CD14-positive monocyte (primary cell): ENCODE measurements around the gene TACC3. TPM values are rescaled to one million over a fixed set of nuclear protein-coding genes. Genes with fewer than 3 reads are reported as not detected.

Source experiments
- DNase-seq, 3 donors: peaks; one replicate each; pipeline ENCODE4 v3.0.0-alpha.2; 2011 to 2022
- H2AFZ ChIP-seq: 2 replicates; pipeline ENCODE4 v1.6.0; 2012; ENCODE audit warnings: mild to moderate bottlenecking, low read depth, low read length, inconsistent platforms; ENCODE audit not compliant: insufficient read depth, poor library complexity, severe bottlenecking
- H3K27ac ChIP-seq, 2 donors: 1 replicate in 1 of 2; 2 replicates in 1 of 2; pipeline ENCODE4 v1.5.1; 2012 to 2013; ENCODE audit warnings: low read length in 2 of 2, control low read depth in 1 of 2, inconsistent platforms in 1 of 2, low read depth in 1 of 2, mild to moderate bottlenecking in 1 of 2
- H3K27me3 ChIP-seq, 2 donors: one replicate each; pipeline versions ENCODE4 v1.6.0 to v1.6.1; 2011 to 2013; ENCODE audit warnings: low read length in 2 of 2; ENCODE audit not compliant: control insufficient read depth in 2 of 2, insufficient read depth in 2 of 2
- H3K36me3 ChIP-seq, 2 donors: replicated peaks in 1 of 2; 1 replicate in 1 of 2; 2 replicates in 1 of 2; pipeline versions ENCODE4 v1.5.1 to v1.6.1; 2012 to 2013; ENCODE audit warnings: low read length in 2 of 2, control low read depth in 1 of 2, inconsistent platforms in 1 of 2, mild to moderate bottlenecking in 1 of 2; ENCODE audit not compliant: insufficient read depth in 2 of 2, control insufficient read depth in 1 of 2
- H3K4me1 ChIP-seq, 2 donors: 1 replicate in 1 of 2; 2 replicates in 1 of 2; pipeline versions ENCODE4 v1.5.1 to v1.6.1; 2012 to 2013; ENCODE audit warnings: low read length in 2 of 2, control low read depth in 1 of 2, inconsistent platforms in 1 of 2, mild to moderate bottlenecking in 1 of 2, moderate library complexity in 1 of 2; ENCODE audit not compliant: insufficient read depth in 2 of 2, control insufficient read depth in 1 of 2
- H3K4me2 ChIP-seq: replicated peaks from 2 replicates; pipeline ENCODE3; 2012; ENCODE audit warnings: low read length, moderate library complexity, mild to moderate bottlenecking; ENCODE audit not compliant: poor library complexity, severe bottlenecking; ENCODE audit errors: extremely low read depth
- H3K4me3 ChIP-seq, 3 experiments: fragments of 200-600 bp in 1 of 3; sonication (generic) in 1 of 3; replicated peaks in 1 of 3; 1 replicate in 2 of 3; 2 replicates in 1 of 3; pipeline ENCODE4 v1.5.1; 2011 to 2013; ENCODE audit warnings: low read length in 3 of 3, mild to moderate bottlenecking in 3 of 3, control low read depth in 2 of 3, low read depth in 2 of 3, inconsistent platforms in 1 of 3, moderate library complexity in 1 of 3
- H3K79me2 ChIP-seq: 2 replicates; pipeline ENCODE4 v1.6.0; 2012; ENCODE audit warnings: mild to moderate bottlenecking, control low read depth, inconsistent platforms, low read length, moderate library complexity; ENCODE audit not compliant: insufficient read depth
- H3K9ac ChIP-seq: 2 replicates; pipeline ENCODE4 v1.6.0; 2017; ENCODE audit warnings: low read length, mild to moderate bottlenecking; ENCODE audit not compliant: insufficient read depth, poor library complexity, severe bottlenecking
- H3K9me3 ChIP-seq, 2 donors: replicated peaks in 1 of 2; 1 replicate in 1 of 2; 2 replicates in 1 of 2; pipeline versions ENCODE4 v1.5.1 to v1.6.1; 2012 to 2013; ENCODE audit warnings: low read length in 2 of 2, control low read depth in 1 of 2; ENCODE audit not compliant: control insufficient read depth in 1 of 2, insufficient read depth in 1 of 2
- H4K20me1 ChIP-seq: 2 replicates; pipeline ENCODE4 v1.6.0; 2012; ENCODE audit warnings: mild to moderate bottlenecking, low read length, control low read depth, moderate library complexity; ENCODE audit not compliant: insufficient read depth
- H3K27ac Mint-ChIP-seq, 7 donors: one replicate each; pipeline ENCODE4 v1.8.0; 2020; ENCODE audit warnings: mild to moderate bottlenecking in 7 of 7, mixed read lengths in 7 of 7, moderate library complexity in 6 of 7, inconsistent platforms in 2 of 7
- H3K27me3 Mint-ChIP-seq, 3 donors: one replicate each; pipeline ENCODE4 v1.8.0; 2021 to 2022; ENCODE audit warnings: low read depth in 3 of 3, mild to moderate bottlenecking in 3 of 3, mixed read lengths in 3 of 3, moderate library complexity in 3 of 3, inconsistent platforms in 1 of 3
- H3K36me3 Mint-ChIP-seq, 2 donors: one replicate each; pipeline ENCODE4 v1.8.0; 2020; ENCODE audit warnings: mixed read lengths in 2 of 2, inconsistent platforms in 1 of 2, mild to moderate bottlenecking in 1 of 2
- H3K4me1 Mint-ChIP-seq: one replicate; pipeline ENCODE4 v1.8.0; 2020; ENCODE audit warnings: mild to moderate bottlenecking, mixed read lengths
- H3K4me3 Mint-ChIP-seq, 2 donors: one replicate each; pipeline ENCODE4 v1.8.0; 2020; ENCODE audit warnings: mild to moderate bottlenecking in 2 of 2, mixed read lengths in 2 of 2, moderate library complexity in 1 of 2
- H3K9me3 Mint-ChIP-seq, 7 donors: one replicate each; pipeline ENCODE4 v1.8.0; 2020 to 2022; ENCODE audit warnings: mixed read lengths in 7 of 7, mild to moderate bottlenecking in 6 of 7, moderate library complexity in 6 of 7, inconsistent platforms in 2 of 7
- WGBS: methylation state at CpG from one replicate; pipeline ENCODE4 v1.1.5; 2013; ENCODE audit warnings: missing lambda C conversion rate; ENCODE audit not compliant: insufficient coverage; 5-methylcytosine and 5-hydroxymethylcytosine counted together
- intact Hi-C, 2 donors: fragments of 100-400 bp; cut with micrococcal nuclease; formaldehyde crosslinking; loops; one replicate each; pipeline versions ENCODE4 v1.15.0 to v1.15.1; 2023
- polyA plus RNA-seq, 3 donors: library from polyadenylated mRNA; depleted of rRNA in 1 of 3; unstranded in 2 of 3; stranded (reverse) in 1 of 3; fragments of 300-500 nt in 2 of 3; fragments of >200 nt in 1 of 3; fragmentation: Illumina TruSeq in 2 of 3; gene quantifications; 1 replicate in 2 of 3; 2 replicates in 1 of 3; pipeline ENCODE4 v1.2.3, GENCODE V29; 2012 to 2021
- TF ChIP-seq, protein P1 (sequence below): fragments of 200-600 bp; IDR thresholded peaks from one replicate; pipeline ENCODE4 v1.8.0; 2022; ENCODE audit warnings: antibody characterized with exemption, mild to moderate bottlenecking

The TACC3 gene
- polyA plus RNA-seq, 3 donors, result 43.7 to 84.2 (median 56.6) TPM

DNA sequence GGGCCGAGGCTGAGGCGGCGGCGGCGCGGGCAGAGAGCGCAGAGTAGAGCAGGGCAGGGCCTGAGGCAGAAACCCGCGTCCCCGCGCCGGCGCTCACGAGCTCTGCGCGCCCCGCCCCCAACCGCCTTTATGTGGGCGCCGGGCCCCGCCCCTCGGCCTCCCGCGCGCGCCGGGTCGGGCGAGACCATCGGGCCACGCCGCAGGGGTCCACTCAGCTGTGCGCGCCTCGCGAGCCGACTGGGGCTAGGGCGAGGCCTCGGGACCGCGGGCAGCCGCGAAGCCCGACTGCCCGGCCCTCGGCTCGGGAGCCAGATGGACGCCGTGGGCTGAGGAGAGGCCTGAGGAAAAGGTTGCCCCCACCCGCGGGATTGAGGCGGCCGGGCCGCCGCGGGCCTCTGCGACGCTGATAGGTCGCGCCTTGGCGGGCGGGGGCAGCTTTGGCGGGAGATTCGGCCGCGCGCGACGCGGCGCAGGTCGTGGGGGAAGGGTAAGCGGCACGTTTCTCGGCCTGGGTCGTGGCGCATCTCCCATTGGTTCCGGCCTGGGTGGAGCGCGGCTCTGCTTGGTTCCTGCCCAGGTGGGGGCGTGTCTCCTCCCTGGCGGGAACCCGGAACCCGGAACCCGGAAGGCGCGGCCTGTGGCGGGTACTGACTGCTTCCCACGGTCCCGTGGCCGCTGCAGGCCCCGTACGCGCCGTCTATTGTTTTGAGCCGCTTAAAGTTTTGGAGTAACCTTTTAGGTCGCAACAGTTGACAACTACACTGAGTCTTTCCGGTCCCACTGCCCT, 8.9 kb upstream of the TACC3 start, which contains the start of gene SLBP:
Gene SLBP (minus strand): TSS at position 104 of the 787 bp plus-strand sequence. CDS start 131 bp downstream, outside the sequence.
- TF ChIP-seq, protein P1, sequence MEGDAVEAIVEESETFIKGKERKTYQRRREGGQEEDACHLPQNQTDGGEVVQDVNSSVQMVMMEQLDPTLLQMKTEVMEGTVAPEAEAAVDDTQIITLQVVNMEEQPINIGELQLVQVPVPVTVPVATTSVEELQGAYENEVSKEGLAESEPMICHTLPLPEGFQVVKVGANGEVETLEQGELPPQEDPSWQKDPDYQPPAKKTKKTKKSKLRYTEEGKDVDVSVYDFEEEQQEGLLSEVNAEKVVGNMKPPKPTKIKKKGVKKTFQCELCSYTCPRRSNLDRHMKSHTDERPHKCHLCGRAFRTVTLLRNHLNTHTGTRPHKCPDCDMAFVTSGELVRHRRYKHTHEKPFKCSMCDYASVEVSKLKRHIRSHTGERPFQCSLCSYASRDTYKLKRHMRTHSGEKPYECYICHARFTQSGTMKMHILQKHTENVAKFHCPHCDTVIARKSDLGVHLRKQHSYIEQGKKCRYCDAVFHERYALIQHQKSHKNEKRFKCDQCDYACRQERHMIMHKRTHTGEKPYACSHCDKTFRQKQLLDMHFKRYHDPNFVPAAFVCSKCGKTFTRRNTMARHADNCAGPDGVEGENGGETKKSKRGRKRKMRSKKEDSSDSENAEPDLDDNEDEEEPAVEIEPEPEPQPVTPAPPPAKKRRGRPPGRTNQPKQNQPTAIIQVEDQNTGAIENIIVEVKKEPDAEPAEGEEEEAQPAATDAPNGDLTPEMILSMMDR, result no peak
- intact Hi-C loops, result loop anchor here (1.0 to 10.0 kb wide), 5 partner anchors 9 to 552 kb away; partner anchors contain the start of genes TACC3 (in 2 of the 2), TMEM129 (in 2 of the 2), FAM53A (in 1 of the 2) and LETM1 (in 1 of the 2)
- DNase-seq, result peak; percentile 97 to 99 (median 98)
- Mint-ChIP-seq H3K9me3 (no peaks in the 10 kb centered on the region), H3K27me3 (no peaks in the 10 kb centered on the region), H3K4me1 (peaks cover 59% of the 10 kb centered on the region), H3K4me3 (peak within 1 kb of the TSS; percentile 97 to 98), H3K36me3 (peaks cover 9 to 34% of the 10 kb centered on the region in 2 donors), H3K27ac (peak within 1 kb of the TSS; percentile 95 to 99 (median 97))
- Histone ChIP-seq H3K36me3 (peaks cover 17 to 19% of the 10 kb centered on the region in 2 donors), H3K4me1 (peaks cover 48 to 61% of the 10 kb centered on the region in 2 donors), H2AFZ (peak within 1 kb of the TSS; percentile 82), H3K4me2 (peak within 1 kb of the TSS; percentile 94), H3K79me2 (peaks cover 93% of the 10 kb centered on the region), H3K9me3 (no peaks in the 10 kb centered on the region), H3K27me3 (no peaks in the 10 kb centered on the region), H3K4me3 (peak within 1 kb of the TSS; percentile 73 to 91 (median 88)), H3K9ac (peak within 1 kb of the TSS; percentile 96), H4K20me1 (peaks cover 60% of the 10 kb centered on the region), H3K27ac (peak within 1 kb of the TSS; percentile 68 to 92)
- under 1% methylated on average over 98 of the region's 98 CpGs for WGBS

DNA sequence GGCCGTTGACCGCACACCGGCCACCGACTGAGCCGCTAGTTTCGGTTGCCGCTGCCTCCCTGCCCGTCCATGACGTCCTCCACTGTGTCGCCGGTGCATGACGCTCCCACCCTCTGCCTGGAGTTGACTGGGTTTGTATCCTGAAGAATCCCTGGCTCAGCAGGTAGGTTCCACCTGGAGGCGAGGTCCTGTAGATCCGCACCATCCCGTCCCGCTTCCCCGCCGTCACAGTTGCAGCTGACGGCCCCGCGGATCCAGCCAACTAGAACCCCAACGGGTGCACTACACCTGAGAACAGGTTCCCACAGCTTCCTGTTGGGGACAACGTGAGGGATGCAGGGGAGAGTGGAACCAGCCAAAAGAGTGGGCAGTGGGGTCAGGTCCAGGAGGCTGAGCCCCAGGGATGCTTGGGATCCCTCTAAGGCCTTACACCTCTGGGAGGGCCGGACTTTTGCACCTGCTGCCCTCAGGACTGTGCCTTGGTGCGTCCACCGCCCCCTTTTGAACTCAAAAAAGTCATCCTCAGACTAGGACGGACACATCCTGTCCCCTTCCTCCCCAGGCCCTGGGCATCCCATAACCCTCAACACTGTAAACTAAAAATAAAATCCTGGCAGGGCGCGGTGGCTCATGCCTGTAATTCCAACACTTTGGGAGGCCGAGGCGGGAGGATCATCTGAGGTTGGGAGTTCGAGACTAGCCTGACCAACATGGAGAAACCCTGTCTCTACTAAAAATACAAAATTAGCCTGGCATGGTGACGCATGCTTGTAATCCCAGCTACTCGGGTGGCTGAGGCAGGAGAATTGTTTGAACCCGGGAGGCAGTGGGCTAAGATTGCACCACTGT, 8.1 kb upstream of the TACC3 start:
- 8% methylated on average over 30 of the region's 35 CpGs for WGBS
- H3K36me3 Mint-ChIP-seq, result peaks cover 16 to 36% of the 10 kb centered on the region in 2 donors
- peaks cover 60% of the 10 kb centered on the region for H3K4me1 Mint-ChIP-seq
- H3K9me3 Mint-ChIP-seq, result no peaks in the 10 kb centered on the region
- Histone ChIP-seq H3K4me3 (peak overlapping the region; percentile 73 to 91 (median 88)), H3K36me3 (peaks cover 23 to 24% of the 10 kb centered on the region in 2 donors), H3K9ac (peak overlapping the region; percentile 96), H3K9me3 (no peaks in the 10 kb centered on the region), H4K20me1 (peaks cover 63% of the 10 kb centered on the region), H3K27me3 (no peaks in the 10 kb centered on the region), H3K4me2 (peak overlapping the region; percentile 94), H2AFZ (peak overlapping the region; percentile 82), H3K79me2 (peaks cover 93% of the 10 kb centered on the region), H3K4me1 (peaks cover 48 to 61% of the 10 kb centered on the region in 2 donors), H3K27ac (peak overlapping the region; percentile 68 to 92)
- intact Hi-C loops, result loop anchor here (1.0 to 10.0 kb wide), 5 partner anchors 8 to 552 kb away; partner anchors contain the start of genes FAM53A (in 1 of the 2), LETM1 (in 1 of the 2), MXD4 (in 1 of the 2) and TACC3 (in 1 of the 2)
- H3K27me3 Mint-ChIP-seq, result no peaks in the 10 kb centered on the region
- peak overlapping the region; percentile 97 to 98 for H3K4me3 Mint-ChIP-seq
- TF ChIP-seq, protein P1, result no peak
- H3K27ac Mint-ChIP-seq, result peak overlapping the region; percentile 95 to 99 (median 97)
- no peak for DNase-seq
